Osteocyte (in vitro differentiated cells): ENCODE results near the gene NIN. TPM values are rescaled to one million over a fixed set of nuclear protein-coding genes. Genes with fewer than 3 reads are reported as not detected.

Source experiments
- DNase-seq: peaks from one replicate; pipeline ENCODE4 v3.0.0; 2021; ENCODE audit warnings: mixed read lengths; ENCODE audit not compliant: unreplicated experiment; ENCODE audit errors: extremely low spot score
- H3K27ac Mint-ChIP-seq: one replicate; pipeline ENCODE4 v1.8.0; 2021; ENCODE audit warnings: mild to moderate bottlenecking, mixed read lengths; ENCODE audit not compliant: unreplicated experiment
- H3K27me3 Mint-ChIP-seq: one replicate; pipeline ENCODE4 v1.8.0; 2021; ENCODE audit warnings: mixed read lengths; ENCODE audit not compliant: unreplicated experiment
- H3K36me3 Mint-ChIP-seq: one replicate; pipeline ENCODE4 v1.8.0; 2021; ENCODE audit warnings: mixed read lengths; ENCODE audit not compliant: unreplicated experiment
- H3K4me1 Mint-ChIP-seq: one replicate; pipeline ENCODE4 v1.8.0; 2021; ENCODE audit warnings: mixed read lengths; ENCODE audit not compliant: unreplicated experiment
- H3K4me3 Mint-ChIP-seq: one replicate; pipeline ENCODE4 v1.8.0; 2021; ENCODE audit warnings: mild to moderate bottlenecking, moderate library complexity, mixed read lengths; ENCODE audit not compliant: unreplicated experiment
- H3K9me3 Mint-ChIP-seq: one replicate; pipeline ENCODE4 v1.8.0; 2021; ENCODE audit warnings: mixed read lengths; ENCODE audit not compliant: unreplicated experiment
- total RNA-seq: library from RNA; stranded (reverse); gene quantifications from 2 replicates; pipeline ENCODE4 v1.2.1, GENCODE V29; 2021
- TF ChIP-seq, protein P1 (sequence below): fragments of 200-600 bp; sonication (generic); IDR thresholded peaks from 2 replicates; pipeline ENCODE4 v1.5.0; 2021; ENCODE audit warnings: antibody characterized with exemption, mild to moderate bottlenecking, moderate library complexity

NIN gene
- total RNA-seq, 1 donor from 2014 or later = 50.2 TPM

DNA sequence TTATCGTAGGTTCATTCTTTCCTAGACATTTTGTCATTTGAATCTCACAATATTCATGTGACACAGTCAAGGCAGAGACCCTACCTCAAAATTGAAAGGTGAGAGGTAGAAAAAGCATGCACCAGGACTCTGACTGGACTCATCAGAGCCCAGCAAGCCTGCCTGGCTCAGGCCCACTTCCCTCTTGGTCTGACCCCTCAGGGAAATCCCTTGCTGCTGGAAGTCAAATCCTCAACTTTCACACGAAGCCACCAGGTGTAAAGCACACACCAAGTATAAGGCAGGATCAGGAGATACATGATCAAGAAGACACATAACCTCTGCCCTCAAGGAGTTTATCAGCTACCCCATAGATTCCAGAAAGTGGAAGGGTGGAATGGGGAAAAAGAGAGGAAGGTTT, 18.8 kb downstream of the NIN start:
- Mint-ChIP-seq H3K9me3 (peaks cover 10% of the 10 kb centered on the region), H3K4me3 (no peak overlapping the region), H3K27ac (no peak overlapping the region), H3K4me1 (peaks cover 16% of the 10 kb centered on the region), H3K27me3 (no peaks in the 10 kb centered on the region), H3K36me3 (peaks cover 17% of the 10 kb centered on the region)
- no peak for DNase-seq
- TF ChIP-seq, protein P1, sequence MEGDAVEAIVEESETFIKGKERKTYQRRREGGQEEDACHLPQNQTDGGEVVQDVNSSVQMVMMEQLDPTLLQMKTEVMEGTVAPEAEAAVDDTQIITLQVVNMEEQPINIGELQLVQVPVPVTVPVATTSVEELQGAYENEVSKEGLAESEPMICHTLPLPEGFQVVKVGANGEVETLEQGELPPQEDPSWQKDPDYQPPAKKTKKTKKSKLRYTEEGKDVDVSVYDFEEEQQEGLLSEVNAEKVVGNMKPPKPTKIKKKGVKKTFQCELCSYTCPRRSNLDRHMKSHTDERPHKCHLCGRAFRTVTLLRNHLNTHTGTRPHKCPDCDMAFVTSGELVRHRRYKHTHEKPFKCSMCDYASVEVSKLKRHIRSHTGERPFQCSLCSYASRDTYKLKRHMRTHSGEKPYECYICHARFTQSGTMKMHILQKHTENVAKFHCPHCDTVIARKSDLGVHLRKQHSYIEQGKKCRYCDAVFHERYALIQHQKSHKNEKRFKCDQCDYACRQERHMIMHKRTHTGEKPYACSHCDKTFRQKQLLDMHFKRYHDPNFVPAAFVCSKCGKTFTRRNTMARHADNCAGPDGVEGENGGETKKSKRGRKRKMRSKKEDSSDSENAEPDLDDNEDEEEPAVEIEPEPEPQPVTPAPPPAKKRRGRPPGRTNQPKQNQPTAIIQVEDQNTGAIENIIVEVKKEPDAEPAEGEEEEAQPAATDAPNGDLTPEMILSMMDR = no peak

DNA sequence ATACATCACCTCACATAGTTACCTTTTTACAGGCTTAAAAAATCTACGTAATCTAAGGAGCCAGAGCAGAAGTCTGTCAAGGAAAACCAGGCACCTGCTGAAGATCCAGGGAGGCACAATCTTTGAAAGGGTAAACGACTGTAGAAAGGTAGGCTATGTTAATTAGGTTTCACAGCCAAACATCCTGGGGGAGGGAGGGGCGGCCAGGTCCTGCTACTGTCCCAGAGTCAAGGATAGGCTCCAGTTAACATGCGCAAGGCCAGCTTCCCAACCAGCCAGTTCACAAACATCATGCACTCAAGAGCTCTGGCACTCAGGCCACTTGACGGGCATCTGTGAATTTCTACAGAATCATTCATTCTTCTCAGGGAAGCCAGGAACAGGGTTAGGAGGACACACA, 22.9 kb downstream of the NIN start:
- no peaks in the 10 kb centered on the region for H3K9me3 Mint-ChIP-seq
- no peak overlapping the region for H3K27ac Mint-ChIP-seq
- no peak for DNase-seq
- TF ChIP-seq, protein P1 = no peak
- peaks cover 15% of the 10 kb centered on the region for H3K36me3 Mint-ChIP-seq
- H3K4me3 Mint-ChIP-seq = no peak overlapping the region
- peaks cover 2% of the 10 kb centered on the region for H3K4me1 Mint-ChIP-seq
- no peaks in the 10 kb centered on the region for H3K27me3 Mint-ChIP-seq

DNA sequence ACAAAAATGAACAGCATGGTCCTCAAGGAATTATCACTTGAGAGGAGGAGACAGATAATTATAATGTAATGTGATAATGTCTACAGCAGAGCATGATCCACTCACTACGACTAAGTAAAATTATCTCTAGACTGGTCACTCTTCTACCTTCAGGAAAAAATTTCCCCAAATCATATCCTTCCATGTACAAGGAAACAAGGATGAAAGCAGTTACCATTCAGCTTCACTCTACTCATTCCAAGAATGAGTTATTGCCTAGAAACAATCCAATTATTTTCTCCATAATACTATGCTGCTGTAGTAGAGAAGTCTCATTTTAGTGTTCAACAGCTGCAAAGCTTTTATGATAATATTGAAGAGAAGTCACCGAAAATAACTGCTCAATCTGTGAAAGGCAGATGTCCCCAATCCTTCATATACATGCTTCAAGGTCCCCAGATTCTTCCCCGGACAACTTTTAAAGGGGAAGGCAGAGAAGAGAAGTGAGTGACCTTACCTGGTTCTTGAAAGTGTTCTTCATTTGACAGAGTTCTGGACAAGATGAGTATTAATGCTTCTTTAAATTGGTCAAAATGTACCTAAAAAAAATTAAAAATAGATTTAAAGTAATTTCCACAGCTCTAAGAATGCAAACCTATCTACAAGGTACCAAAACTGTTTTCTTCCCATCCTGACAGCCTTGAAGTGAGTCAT, 24.6 kb downstream of the NIN start:
- no peak for DNase-seq
- H3K4me3 Mint-ChIP-seq = no peak overlapping the region
- peaks cover 12% of the 10 kb centered on the region for H3K4me1 Mint-ChIP-seq
- TF ChIP-seq, protein P1 = no peak
- no peak overlapping the region for H3K27ac Mint-ChIP-seq
- peaks cover 16% of the 10 kb centered on the region for H3K36me3 Mint-ChIP-seq
- no peaks in the 10 kb centered on the region for H3K9me3 Mint-ChIP-seq
- H3K27me3 Mint-ChIP-seq = no peaks in the 10 kb centered on the region

DNA sequence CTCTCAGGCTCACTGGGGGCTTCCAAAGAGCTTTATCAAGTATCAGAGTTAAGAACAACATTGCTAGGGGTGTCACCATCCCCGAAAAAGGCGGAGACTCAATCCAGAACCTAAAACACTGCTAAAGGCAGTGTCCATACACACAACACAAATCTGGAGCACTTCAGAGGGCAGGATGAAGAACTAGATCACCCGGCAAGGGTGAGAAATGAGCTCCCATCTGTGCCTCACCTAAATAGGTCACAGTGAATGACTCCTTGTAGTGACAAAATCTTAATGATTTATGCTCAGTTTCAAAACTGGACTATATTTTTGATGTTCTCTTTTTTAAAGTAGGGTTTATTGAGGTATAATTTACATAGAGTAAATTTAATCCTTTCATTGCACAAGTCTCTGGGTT, 25.6 kb downstream of the NIN start:
- DNase-seq = no peak
- Mint-ChIP-seq H3K27me3 (no peaks in the 10 kb centered on the region), H3K27ac (no peak overlapping the region), H3K4me3 (no peak overlapping the region), H3K9me3 (no peaks in the 10 kb centered on the region), H3K36me3 (peaks cover 16% of the 10 kb centered on the region), H3K4me1 (peaks cover 16% of the 10 kb centered on the region)
- TF ChIP-seq, protein P1 = no peak

DNA sequence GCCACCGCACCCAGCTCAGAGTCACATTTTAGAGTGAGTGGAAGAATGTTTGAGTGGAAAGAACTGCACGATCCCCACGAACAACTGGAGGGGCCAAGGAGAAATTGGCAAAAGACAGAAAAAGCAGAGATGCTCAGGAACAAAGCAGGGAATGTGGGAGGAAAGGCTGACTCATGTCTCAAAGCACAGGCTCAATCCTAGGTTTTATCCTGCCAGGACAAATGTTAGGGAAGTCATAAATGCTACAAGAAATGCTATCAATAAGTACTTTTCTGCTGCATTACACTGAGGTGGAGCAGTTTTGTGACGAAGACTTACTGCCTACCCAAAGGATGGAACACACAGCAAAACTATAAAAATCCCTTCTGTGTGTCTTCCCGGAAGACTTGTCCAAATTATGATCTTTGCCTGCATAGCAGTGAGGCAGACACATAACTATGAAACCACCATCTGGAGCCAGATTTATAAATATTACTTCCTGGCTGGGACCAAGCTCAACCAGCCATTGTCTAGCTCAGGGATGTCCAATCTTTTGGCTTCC, 26.7 kb downstream of the NIN start:
- Mint-ChIP-seq H3K4me1 (peaks cover 24% of the 10 kb centered on the region), H3K27ac (no peak overlapping the region), H3K27me3 (no peaks in the 10 kb centered on the region), H3K4me3 (no peak overlapping the region), H3K9me3 (no peaks in the 10 kb centered on the region), H3K36me3 (peaks cover 12% of the 10 kb centered on the region)
- no peak for DNase-seq
- TF ChIP-seq, protein P1 = no peak
